K562 (cell line): ENCODE data around the gene HSPA1B. TPM values are rescaled to one million over a fixed set of nuclear protein-coding genes. Genes with fewer than 3 reads are reported as not detected.

Source experiments
- ARID1B ChIP-seq: fragments of 450-650 bp; IDR thresholded peaks from 2 replicates; pipeline ENCODE4 v1.6.1; 2016; ENCODE audit warnings: antibody characterized with exemption, mild to moderate bottlenecking, inconsistent platforms
- BHLHE40 ChIP-seq: IDR thresholded peaks from 2 replicates; pipeline ENCODE4 v1.6.1; 2011; ENCODE audit warnings: low read length, improper control_type of control experiment
- DPF2 ChIP-seq: fragments of 450-650 bp; IDR thresholded peaks from 2 replicates; pipeline ENCODE4 v1.6.1; 2016
- ELF1 ChIP-seq: fragments of 200-800 bp; sonication (Bioruptor generic); IDR thresholded peaks from 2 replicates; pipeline ENCODE4 v1.6.1; 2016; ENCODE audit warnings: missing genetic modification characterization, missing compliant biosample characterization
- FOXP4 ChIP-seq: sonication (generic); formaldehyde crosslinking; IDR thresholded peaks from 2 replicates; pipeline ENCODE4 v1.8.0; 2022; ENCODE audit warnings: mild to moderate bottlenecking, missing genetic modification reagents, borderline replicate concordance
- GTF2B ChIP-seq: IDR thresholded peaks from 2 replicates; pipeline ENCODE4 v1.6.1; 2011; ENCODE audit not compliant: insufficient read length; ENCODE audit errors: extremely low read depth
- KDM2B ChIP-seq: fragments of 250-450 bp; sonication (Bioruptor Pico); IDR thresholded peaks from 2 replicates; pipeline ENCODE4 v1.8.0; 2021; ENCODE audit warnings: mild to moderate bottlenecking, moderate library complexity
- LARP7 ChIP-seq: fragments of 450-650 bp; IDR thresholded peaks from 2 replicates; pipeline ENCODE4 v1.6.1; 2016
- PHF8 ChIP-seq: fragments of 200-600 bp; sonication (generic); IDR thresholded peaks from 2 replicates; pipeline ENCODE4 v1.6.1; 2012; ENCODE audit warnings: mixed run types, mild to moderate bottlenecking, inconsistent platforms, low read length, moderate library complexity, borderline replicate concordance
- RBM22 ChIP-seq: fragments of 200-400 bp; formaldehyde crosslinking; IDR thresholded peaks from 2 replicates; pipeline ENCODE4 v1.6.1; 2018; ENCODE audit warnings: low read length, low read depth; ENCODE audit not compliant: poor library complexity, severe bottlenecking
- SOX6 ChIP-seq: fragments of 450-650 bp; IDR thresholded peaks from 2 replicates; pipeline ENCODE4 v1.6.1; 2014; ENCODE audit warnings: mild to moderate bottlenecking
- SPI1 ChIP-seq: IDR thresholded peaks from 2 replicates; pipeline ENCODE4 v1.6.1; 2011; ENCODE audit warnings: low read depth, low read length, control low read depth, borderline replicate concordance
- TAF9B ChIP-seq: fragments of 450-650 bp; IDR thresholded peaks from 2 replicates; pipeline ENCODE4 v1.6.1; 2018; ENCODE audit warnings: mild to moderate bottlenecking; ENCODE audit not compliant: partially characterized antibody
- TFE3 ChIP-seq: fragments of 450-650 bp; formaldehyde crosslinking; IDR thresholded peaks from 2 replicates; pipeline ENCODE4 v1.4.0; 2020; ENCODE audit warnings: mild to moderate bottlenecking, mixed read lengths
- ZNF146 ChIP-seq: IDR thresholded peaks from one replicate; pipeline ENCODE4 v1.6.1; 2018; ENCODE audit warnings: missing compliant biosample characterization; ENCODE audit not compliant: unreplicated experiment
- ZNF212 ChIP-seq: fragments of 450-650 bp; formaldehyde crosslinking; IDR thresholded peaks from 2 replicates; pipeline ENCODE4 v1.4.0; 2020; ENCODE audit warnings: mild to moderate bottlenecking
- ZNF384 ChIP-seq: IDR thresholded peaks from 2 replicates; pipeline ENCODE4 v1.6.1; 2012; ENCODE audit warnings: low read depth, low read length, improper control_type of control experiment
- ZNF584 ChIP-seq: fragments of 200-800 bp; sonication (Bioruptor generic); IDR thresholded peaks from 2 replicates; pipeline ENCODE4 v1.6.1; 2016; ENCODE audit warnings: low read depth, mild to moderate bottlenecking, missing genetic modification characterization, missing compliant biosample characterization
- ZNF707 ChIP-seq: fragments of 250-450 bp; sonication (Bioruptor Pico); conservative IDR thresholded peaks from 2 replicates; pipeline ENCODE4 v1.8.0; 2022; ENCODE audit warnings: inconsistent platforms, mild to moderate bottlenecking, moderate library complexity
- ZNF79 ChIP-seq: fragments of 250-450 bp; sonication (Bioruptor Pico); IDR thresholded peaks from 2 replicates; pipeline ENCODE4 v1.4.0; 2020; ENCODE audit warnings: low read depth, mild to moderate bottlenecking, moderate library complexity
- polyA plus RNA-seq, 8 experiments: library from polyadenylated mRNA; depleted of rRNA in 4 of 8; stranded (reverse) in 5 of 8; unstranded in 3 of 8; fragments of >200 nt; fragmentation: Nextera tagmentation in 2 of 8; fragmentation: Illumina TruSeq in 1 of 8; extraction: Ambion mirVana in 2 of 8; extraction: Trizol in 1 of 8; gene quantifications; 2 replicates each; pipeline versions ENCODE4 v1.2.1 to v1.2.3, GENCODE V29; 2011 to 2014; ENCODE audit warnings: inconsistent platforms in 1 of 8, missing spikeins in 1 of 8
- total RNA-seq, 7 experiments: library from RNA; depleted of rRNA in 6 of 7; stranded (reverse); fragments of >200 nt in 6 of 7; fragmentation: Illumina TruSeq in 2 of 7; extraction: Trizol in 2 of 7; gene quantifications; 2 replicates each; pipeline versions ENCODE4 v1.2.1 to v1.2.3, GENCODE V29; 2011 to 2021; ENCODE audit warnings: low replicate concordance in 1 of 7
- TF ChIP-seq, protein P1 (sequence below), 2 experiments: fragments of 450-650 bp; IDR thresholded peaks; 2 replicates each; pipeline ENCODE4 v1.6.1; 2018; ENCODE audit warnings: mild to moderate bottlenecking in 2 of 2, low read depth in 1 of 2; ENCODE audit not compliant: partially characterized antibody in 2 of 2

The HSPA1B gene
- total and polyA plus RNA-seq, 9 of the 15 experiments (the other 6 are each of a cell fraction or from before 2014, with no cell fraction given): 0.27 to 227 (median 51.2) TPM

DNA sequence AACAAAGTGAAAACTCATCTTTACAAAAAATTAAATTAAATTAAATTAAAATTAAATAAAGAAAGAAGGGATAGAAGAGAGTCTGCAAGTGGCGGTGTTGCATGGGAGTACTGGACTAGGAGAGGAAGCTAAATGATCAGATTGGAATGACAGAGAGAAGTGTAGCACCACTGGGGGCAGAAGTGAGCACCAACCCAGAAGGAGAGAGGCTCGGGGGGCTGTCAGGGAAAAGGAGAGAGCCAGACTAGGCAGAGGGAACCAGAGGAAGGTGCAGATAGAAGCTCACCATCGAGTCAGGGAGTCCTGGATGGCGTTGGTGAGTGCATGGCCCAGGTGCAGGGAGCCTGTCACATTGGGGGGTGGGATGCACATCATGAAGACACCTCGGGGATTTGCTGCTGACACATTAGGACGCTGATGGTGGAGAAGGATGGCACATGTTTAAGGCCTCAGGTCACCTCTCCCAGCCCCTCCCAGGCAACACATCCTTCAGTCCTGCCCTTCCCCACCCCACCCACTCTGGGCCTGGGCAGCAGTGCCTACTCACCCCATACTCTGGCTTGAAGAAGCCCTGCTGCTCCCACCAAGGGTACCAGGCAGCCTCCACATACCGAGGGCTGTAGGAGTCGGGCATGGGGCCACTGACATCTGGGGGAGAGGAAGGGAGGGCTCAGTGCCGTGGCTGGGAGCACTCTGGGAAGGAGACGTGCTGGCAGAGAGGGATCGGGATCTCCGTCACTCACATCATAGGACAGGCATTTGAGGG lies 36.0 kb upstream of the HSPA1B start (continued):
- no peak for TF ChIP-seq FOXP4
- peak; percentile 36; the same call in 1 of the 2 replicates for TF ChIP-seq ZNF384
- TF ChIP-seq RBM22: no peak
- no peak for TF ChIP-seq DPF2
- no peak for TF ChIP-seq TFE3 (CRISPR knock-in tag)
- no peak for TF ChIP-seq SOX6
- TF ChIP-seq GTF2B: no peak
- no peak for TF ChIP-seq ZNF584 (CRISPR knock-in tag)
- TF ChIP-seq ZNF146 (CRISPR knock-in tag): no peak
- TF ChIP-seq TAF9B: no peak
- TF ChIP-seq ZNF707: no peak
- TF ChIP-seq ZNF212 (CRISPR knock-in tag): no peak
- TF ChIP-seq PHF8: no peak
- TF ChIP-seq ELF1 (tag): no peak
- peak; percentile 53; the same call in 1 of the 2 replicates for TF ChIP-seq SPI1
- TF ChIP-seq ARID1B: peak; percentile 9; the same call in 1 of the 2 replicates
- TF ChIP-seq ZNF79 (CRISPR knock-in tag): no peak
- no peak for TF ChIP-seq KDM2B
- no peak for TF ChIP-seq LARP7
- TF ChIP-seq BHLHE40: no peak
- TF ChIP-seq, protein P1, sequence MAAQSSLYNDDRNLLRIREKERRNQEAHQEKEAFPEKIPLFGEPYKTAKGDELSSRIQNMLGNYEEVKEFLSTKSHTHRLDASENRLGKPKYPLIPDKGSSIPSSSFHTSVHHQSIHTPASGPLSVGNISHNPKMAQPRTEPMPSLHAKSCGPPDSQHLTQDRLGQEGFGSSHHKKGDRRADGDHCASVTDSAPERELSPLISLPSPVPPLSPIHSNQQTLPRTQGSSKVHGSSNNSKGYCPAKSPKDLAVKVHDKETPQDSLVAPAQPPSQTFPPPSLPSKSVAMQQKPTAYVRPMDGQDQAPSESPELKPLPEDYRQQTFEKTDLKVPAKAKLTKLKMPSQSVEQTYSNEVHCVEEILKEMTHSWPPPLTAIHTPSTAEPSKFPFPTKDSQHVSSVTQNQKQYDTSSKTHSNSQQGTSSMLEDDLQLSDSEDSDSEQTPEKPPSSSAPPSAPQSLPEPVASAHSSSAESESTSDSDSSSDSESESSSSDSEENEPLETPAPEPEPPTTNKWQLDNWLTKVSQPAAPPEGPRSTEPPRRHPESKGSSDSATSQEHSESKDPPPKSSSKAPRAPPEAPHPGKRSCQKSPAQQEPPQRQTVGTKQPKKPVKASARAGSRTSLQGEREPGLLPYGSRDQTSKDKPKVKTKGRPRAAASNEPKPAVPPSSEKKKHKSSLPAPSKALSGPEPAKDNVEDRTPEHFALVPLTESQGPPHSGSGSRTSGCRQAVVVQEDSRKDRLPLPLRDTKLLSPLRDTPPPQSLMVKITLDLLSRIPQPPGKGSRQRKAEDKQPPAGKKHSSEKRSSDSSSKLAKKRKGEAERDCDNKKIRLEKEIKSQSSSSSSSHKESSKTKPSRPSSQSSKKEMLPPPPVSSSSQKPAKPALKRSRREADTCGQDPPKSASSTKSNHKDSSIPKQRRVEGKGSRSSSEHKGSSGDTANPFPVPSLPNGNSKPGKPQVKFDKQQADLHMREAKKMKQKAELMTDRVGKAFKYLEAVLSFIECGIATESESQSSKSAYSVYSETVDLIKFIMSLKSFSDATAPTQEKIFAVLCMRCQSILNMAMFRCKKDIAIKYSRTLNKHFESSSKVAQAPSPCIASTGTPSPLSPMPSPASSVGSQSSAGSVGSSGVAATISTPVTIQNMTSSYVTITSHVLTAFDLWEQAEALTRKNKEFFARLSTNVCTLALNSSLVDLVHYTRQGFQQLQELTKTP (IDR thresholded peaks at IDR 0.05; ENCODE audit: low read depth in 1 of 2, partially characterized antibody in 2 of 2): peak in 1 of 2 experiments; percentile 34
